Pancreas (tissue), 10 donors: Measurements from ENCODE around the gene KIF13A. TPM values are rescaled to one million over a fixed set of nuclear protein-coding genes. Genes with fewer than 3 reads are reported as not detected.
A peak's percentile ranks its signal among the peaks of the same experiment; 100 is the strongest.
"Not testable (repeated sequence)": the region's sequence is repeated elsewhere in the genome, so short reads cannot be mapped to it uniquely, and the experiment has no call there.

Experiments
- ATAC-seq, 4 donors: fragments of 200-7000 bp; cut with Tn5 transposase; one replicate each; pipeline versions ENCODE4 v1.8.0 to v1.9.1; 2020; ENCODE audit warnings: mild to moderate bottlenecking in 4 of 4, moderate library complexity in 4 of 4
- DNase-seq, 6 donors: peaks; one replicate each; pipeline ENCODE4 v3.0.0-alpha.2; 2020
- FAIRE-seq: peaks from 2 replicates; lab custom pipeline; 2012; peaks lifted over from hg19 to GRCh38; lab: Jason Lieb, UNC
- H3K27ac ChIP-seq, 4 donors: fragments of 200-600 bp; sonication (generic); 1 replicate in 3 of 4; 2 replicates in 1 of 4; pipeline versions ENCODE4 v1.5.0 to v1.8.0; 2020
- H3K27me3 ChIP-seq, 4 donors: fragments of 200-600 bp; one replicate each; pipeline ENCODE4 v1.8.0; 2021
- H3K36me3 ChIP-seq, 3 donors: fragments of 200-600 bp; sonication (generic) in 1 of 3; one replicate each; pipeline versions ENCODE4 v1.5.0 to v1.8.0; 2020 to 2021
- H3K4me1 ChIP-seq, 3 donors: fragments of 200-600 bp; one replicate each; pipeline ENCODE4 v1.8.0; 2021
- H3K4me3 ChIP-seq, 4 donors: fragments of 200-600 bp; sonication (generic) in 2 of 4; one replicate each; pipeline versions ENCODE4 v1.5.0 to v1.8.0; 2020 to 2021
- H3K9me3 ChIP-seq, 4 donors: fragments of 200-600 bp; one replicate each; pipeline ENCODE4 v1.8.0; 2021
- CTCF ChIP-seq, 4 donors: fragments of 200-600 bp; sonication (generic) in 3 of 4; IDR thresholded peaks; one replicate each; pipeline versions ENCODE4 v1.5.0 to v1.8.0; 2021; ENCODE audit warnings: antibody characterized with exemption in 4 of 4
- WGBS, 2 donors: extraction: QIAGEN DNeasy Blood & Tissue Kit; methylation state at CpG; one replicate each; pipeline ENCODE4 v1.1.7; 2013; 5-methylcytosine and 5-hydroxymethylcytosine counted together
- intact Hi-C, 3 donors: fragments of 100-400 bp; cut with DNase I; formaldehyde crosslinking; loops; one replicate each; pipeline versions ENCODE4 v1.11.1 to v1.14.2; 2022
- polyA plus RNA-seq, 2 donors: library from polyadenylated mRNA; stranded (reverse); fragments of 200-250 nt; gene quantifications; one replicate each; pipeline ENCODE4 v1.2.3, GENCODE V29; 2013
- total RNA-seq, 6 donors: library from RNA; stranded (reverse); fragmentation: NEBNext Ultra II Directional in 4 of 6; extraction: Animal tissue kit (Norgen Biotek cat#: 25700) in 4 of 6; gene quantifications; one replicate each; pipeline versions ENCODE4 v1.2.1 to v1.2.4, GENCODE V29; 2021 to 2023
- donor health status: healthy with polysubstance abuse.
- donor health status: DM: no; HTN: no; CAD: no; lungs with moderate emphysema.
- donor health status: DM: no; HTN: no; CAD: no.
- donor health status: control.
- donor health status: control.
- donor health status: Bipolar disorder and iron deficiency.
- donor health status: DM: yes; HTN: yes; CAD: no.
- donor health status: DM: no; HTN: no; CAD: no.
- donor health status: DM: no; HTN: no; CAD: no.
- donor health status: DM: yes; HTN: yes; CAD: no.

The KIF13A gene
- total and polyA plus RNA-seq, 8 donors, result 7.3 to 18.1 (median 12.5) TPM

GRCh38 chr6:18022398-18023231, 35.2 kb upstream of the KIF13A start:
- ATAC-seq, result peak in 1 of 4 donors; percentile 24
- Histone ChIP-seq H3K4me3 (no peak overlapping the region), H3K9me3 (no peaks in the 10 kb centered on the region), H3K36me3 (no peaks in the 10 kb centered on the region), H3K4me1 (no peaks in the 10 kb centered on the region), H3K27ac (no peak overlapping the region), H3K27me3 (no peaks in the 10 kb centered on the region)
- DNase-seq, result no peak
- no peak for TF ChIP-seq CTCF (IDR thresholded peaks at IDR 0.05)
- WGBS, 2 donors, result 65 to 67% methylated on average over 11 of the region's 11 CpGs
- intact Hi-C loops, result no loop called here
- no peak for FAIRE-seq

GRCh38 chr6:18021166-18021850, 33.9 kb upstream of the KIF13A start:
- Histone ChIP-seq H3K4me1 (no peaks in the 10 kb centered on the region), H3K36me3 (no peaks in the 10 kb centered on the region), H3K27ac (no peak overlapping the region), H3K4me3 (no peak overlapping the region), H3K27me3 (no peaks in the 10 kb centered on the region), H3K9me3 (no peaks in the 10 kb centered on the region)
- no peak for TF ChIP-seq CTCF (IDR thresholded peaks at IDR 0.05)
- FAIRE-seq, result no peak
- no peak for ATAC-seq
- 86 to 92% methylated on average over 18 of the region's 18 CpGs for WGBS, 2 donors
- intact Hi-C loops, result no loop called here
- DNase-seq, result no peak

- H3K4me1 ChIP-seq, H3K4me3 ChIP-seq, H3K36me3 ChIP-seq, intact Hi-C loops, FAIRE-seq, H3K27ac ChIP-seq, ATAC-seq, H3K27me3 ChIP-seq, H3K9me3 ChIP-seq, DNase-seq: not testable (repeated sequence)
- 80 to 90% methylated on average over 5 of the region's 5 CpGs for WGBS, 2 donors
Observed at GRCh38 chr6:18020545-18020944, 33.1 kb upstream of the KIF13A start.

- ATAC-seq (peak in 2 of 4 donors; percentile 28 to 42), DNase-seq (peak in 2 of 6 donors; percentile 11 to 51), FAIRE-seq (no peak)
- no peaks in the 10 kb centered on the region for H3K4me1 ChIP-seq
- 52 to 61% methylated on average over 72 to 75 of the region's 75 CpGs for WGBS, 2 donors
- intact Hi-C loops, result no loop called here
- TF ChIP-seq CTCF (IDR thresholded peaks at IDR 0.05), result no peak
- H3K36me3 ChIP-seq, result no peaks in the 10 kb centered on the region
- H3K27ac ChIP-seq, result no peak overlapping the region
- H3K4me3 ChIP-seq, result no peak overlapping the region
- H3K9me3 ChIP-seq, result no peaks in the 10 kb centered on the region
- no peaks in the 10 kb centered on the region for H3K27me3 ChIP-seq
Observed at GRCh38 chr6:18019539-18020534, 32.4 kb upstream of the KIF13A start.

GRCh38 chr6:18019133-18019532, 31.7 kb upstream of the KIF13A start:
- 33 to 47% methylated on average over 4 of the region's 4 CpGs for WGBS, 2 donors
- H3K4me3 ChIP-seq, H3K27me3 ChIP-seq, H3K9me3 ChIP-seq, FAIRE-seq, H3K4me1 ChIP-seq, H3K36me3 ChIP-seq, H3K27ac ChIP-seq, ATAC-seq, intact Hi-C loops: not testable (repeated sequence)
- peak in 1 of 6 donors; percentile 16 for DNase-seq
